GM21360 (cell line): ENCODE data around the gene SAMD4A.

Experiments used
- ATAC-seq: cut with Tn5 transposase; IDR thresholded peaks from one replicate; pipeline ENCODE4 v1.9.1; 2021; ENCODE audit warnings: mild to moderate bottlenecking, moderate library complexity; ENCODE audit not compliant: unreplicated experiment

The SAMD4A gene

GRCh38 chr14:54812617-54813016, 245.7 kb downstream of the SAMD4A start:
- ATAC-seq: no peak

- ATAC-seq: no peak
Observed at GRCh38 chr14:54813081-54813480, 246.2 kb downstream of the SAMD4A start.

GRCh38 chr14:54814076-54814475, 247.1 kb downstream of the SAMD4A start:
- ATAC-seq: no peak

- ATAC-seq: no peak
Observed at GRCh38 chr14:54815016-54815415, 248.1 kb downstream of the SAMD4A start.

- no peak for ATAC-seq
Observed at GRCh38 chr14:54815515-54815914, 248.6 kb downstream of the SAMD4A start.

- ATAC-seq: no peak
Observed at GRCh38 chr14:54816450-54816849, 249.5 kb downstream of the SAMD4A start.

- no peak for ATAC-seq
Observed at GRCh38 chr14:54817506-54817905, 250.6 kb downstream of the SAMD4A start.

GRCh38 chr14:54818201-54819133, 251.5 kb downstream of the SAMD4A start:
- ATAC-seq: no peak

GRCh38 chr14:54822685-54823084, 255.8 kb downstream of the SAMD4A start:
- no peak for ATAC-seq

GRCh38 chr14:54823757-54824549, 257.0 kb downstream of the SAMD4A start:
- no peak for ATAC-seq

- ATAC-seq: no peak
Observed at GRCh38 chr14:54828037-54828436, 261.1 kb downstream of the SAMD4A start.

- ATAC-seq: no peak
Observed at GRCh38 chr14:54829486-54830224, 262.7 kb downstream of the SAMD4A start.

GRCh38 chr14:54830650-54831049, 263.7 kb downstream of the SAMD4A start:
- no peak for ATAC-seq

GRCh38 chr14:54834081-54834480, 267.2 kb downstream of the SAMD4A start:
- ATAC-seq: no peak

- no peak for ATAC-seq
Observed at GRCh38 chr14:54834727-54835126, 267.8 kb downstream of the SAMD4A start.

GRCh38 chr14:54836231-54836630, 269.3 kb downstream of the SAMD4A start:
- no peak for ATAC-seq

GRCh38 chr14:54837508-54838149, 270.7 kb downstream of the SAMD4A start:
- no peak for ATAC-seq

GRCh38 chr14:54838931-54839512, 272.1 kb downstream of the SAMD4A start:
- no peak for ATAC-seq

- ATAC-seq: no peak
Observed at GRCh38 chr14:54839701-54840119, 272.8 kb downstream of the SAMD4A start.

GRCh38 chr14:54840336-54840735, 273.4 kb downstream of the SAMD4A start:
- ATAC-seq: no peak
